HG02588 (cell line): ENCODE measurements around the gene TCEAL4.

Source experiments
- ATAC-seq: cut with Tn5 transposase; IDR thresholded peaks from one replicate; pipeline ENCODE4 v1.9.1; 2021; ENCODE audit warnings: mild to moderate bottlenecking, moderate library complexity; ENCODE audit not compliant: unreplicated experiment

TCEAL4 gene

GRCh38 chrX:103585411-103586313, at the start of gene TCEAL4:
TSS of gene TCEAL4 (plus strand) at chrX:103585515. CDS start at chrX:103586676, 1,161 bp downstream.
- ATAC-seq, result peak; percentile 95

- no peak for ATAC-seq
These were observed 49.2 kb upstream of the TCEAL4 start for GRCh38 chrX:103536071-103536470.

GRCh38 chrX:103536732-103537131, 48.6 kb upstream of the TCEAL4 start:
- no peak for ATAC-seq

- ATAC-seq, result no peak
These were observed 47.4 kb upstream of the TCEAL4 start for GRCh38 chrX:103537871-103538387.

GRCh38 chrX:103538728-103539127, 46.6 kb upstream of the TCEAL4 start:
- no peak for ATAC-seq

GRCh38 chrX:103539695-103540094, 45.6 kb upstream of the TCEAL4 start:
- ATAC-seq, result no peak

GRCh38 chrX:103540145-103540544, 45.2 kb upstream of the TCEAL4 start:
- ATAC-seq, result no peak

GRCh38 chrX:103549916-103550315, 35.4 kb upstream of the TCEAL4 start:
- no peak for ATAC-seq

- no peak for ATAC-seq
These were observed 34.8 kb upstream of the TCEAL4 start for GRCh38 chrX:103550415-103551051.

- ATAC-seq, result no peak
These were observed 33.1 kb upstream of the TCEAL4 start for GRCh38 chrX:103552236-103552635.

GRCh38 chrX:103554687-103555424, 30.5 kb upstream of the TCEAL4 start:
- peak; percentile 98 for ATAC-seq

- no peak for ATAC-seq
These were observed 28.2 kb upstream of the TCEAL4 start for GRCh38 chrX:103556963-103557612.

GRCh38 chrX:103560256-103560655, 25.1 kb upstream of the TCEAL4 start:
- ATAC-seq, result no peak

- ATAC-seq, result no peak
These were observed 22.5 kb upstream of the TCEAL4 start for GRCh38 chrX:103562801-103563200.

GRCh38 chrX:103565197-103565596, 20.1 kb upstream of the TCEAL4 start:
- no peak for ATAC-seq

- ATAC-seq, result no peak
These were observed 19.6 kb upstream of the TCEAL4 start for GRCh38 chrX:103565752-103566151.

GRCh38 chrX:103571121-103571520, 14.2 kb upstream of the TCEAL4 start:
- no peak for ATAC-seq

GRCh38 chrX:103571726-103572125, 13.6 kb upstream of the TCEAL4 start:
- ATAC-seq, result no peak

GRCh38 chrX:103573202-103573601, 12.1 kb upstream of the TCEAL4 start:
- ATAC-seq, result no peak

- no peak for ATAC-seq
These were observed 719 bp upstream of the TCEAL4 start for GRCh38 chrX:103584596-103584995.

- peak; percentile 32 for ATAC-seq
These were observed 965 bp downstream of the TCEAL4 start for GRCh38 chrX:103586314-103586646.
